ENCODE measurements around the gene SLC12A9.

- TF ChIP-seq CTCF (IDR thresholded peaks at IDR 0.05; ENCODE audit: low read length) (no peak), EZH2 (IDR thresholded peaks at IDR 0.05; ENCODE audit: borderline replicate concordance, low read length) (no peak)
These were observed 22.1 kb upstream of the SLC12A9 start for GRCh38 chr7:100830396-100830795.
